ENCODE measurements around the gene SLC31A2.

DNA sequence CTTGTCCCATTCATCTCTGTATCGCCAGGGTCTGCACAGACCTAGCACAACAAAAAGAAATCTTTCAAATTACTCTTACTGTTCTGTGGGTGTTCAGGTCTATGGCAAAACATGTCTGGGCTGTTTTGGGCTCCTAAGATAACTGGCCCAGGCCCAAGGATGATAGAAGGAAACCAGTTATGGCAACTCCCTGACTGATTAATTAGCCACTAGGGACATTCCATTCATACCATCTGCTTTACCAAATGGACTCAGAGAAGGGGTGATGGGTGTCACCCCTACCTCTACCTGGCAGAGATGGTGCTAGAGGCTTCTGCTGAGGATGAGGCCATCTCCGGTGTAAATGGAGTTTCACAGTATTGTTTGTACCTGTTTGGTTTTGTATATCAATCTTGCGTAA, 1.9 kb downstream of the SLC31A2 start:
- TF ChIP-seq, protein P1, sequence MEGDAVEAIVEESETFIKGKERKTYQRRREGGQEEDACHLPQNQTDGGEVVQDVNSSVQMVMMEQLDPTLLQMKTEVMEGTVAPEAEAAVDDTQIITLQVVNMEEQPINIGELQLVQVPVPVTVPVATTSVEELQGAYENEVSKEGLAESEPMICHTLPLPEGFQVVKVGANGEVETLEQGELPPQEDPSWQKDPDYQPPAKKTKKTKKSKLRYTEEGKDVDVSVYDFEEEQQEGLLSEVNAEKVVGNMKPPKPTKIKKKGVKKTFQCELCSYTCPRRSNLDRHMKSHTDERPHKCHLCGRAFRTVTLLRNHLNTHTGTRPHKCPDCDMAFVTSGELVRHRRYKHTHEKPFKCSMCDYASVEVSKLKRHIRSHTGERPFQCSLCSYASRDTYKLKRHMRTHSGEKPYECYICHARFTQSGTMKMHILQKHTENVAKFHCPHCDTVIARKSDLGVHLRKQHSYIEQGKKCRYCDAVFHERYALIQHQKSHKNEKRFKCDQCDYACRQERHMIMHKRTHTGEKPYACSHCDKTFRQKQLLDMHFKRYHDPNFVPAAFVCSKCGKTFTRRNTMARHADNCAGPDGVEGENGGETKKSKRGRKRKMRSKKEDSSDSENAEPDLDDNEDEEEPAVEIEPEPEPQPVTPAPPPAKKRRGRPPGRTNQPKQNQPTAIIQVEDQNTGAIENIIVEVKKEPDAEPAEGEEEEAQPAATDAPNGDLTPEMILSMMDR (IDR thresholded peaks at IDR 0.05), result no peak; the same call in 1 of the 2 replicates
- no peak for TF ChIP-seq ZFX (IDR thresholded peaks at IDR 0.05; ENCODE audit: borderline replicate concordance)

Data from 22Rv1 (cell line).